CD14-positive monocyte (primary cell): ENCODE results near the gene BMPER. TPM values are rescaled to one million over a fixed set of nuclear protein-coding genes. Genes with fewer than 3 reads are reported as not detected.

ENCODE experiments used
- DNase-seq, 3 donors: peaks; one replicate each; pipeline ENCODE4 v3.0.0-alpha.2; 2011 to 2022
- H2AFZ ChIP-seq: 2 replicates; pipeline ENCODE4 v1.6.0; 2012; ENCODE audit warnings: mild to moderate bottlenecking, low read depth, low read length, inconsistent platforms; ENCODE audit not compliant: insufficient read depth, poor library complexity, severe bottlenecking
- H3K27ac ChIP-seq, 2 donors: 1 replicate in 1 of 2; 2 replicates in 1 of 2; pipeline ENCODE4 v1.5.1; 2012 to 2013; ENCODE audit warnings: low read length in 2 of 2, control low read depth in 1 of 2, inconsistent platforms in 1 of 2, low read depth in 1 of 2, mild to moderate bottlenecking in 1 of 2
- H3K27me3 ChIP-seq, 2 donors: one replicate each; pipeline versions ENCODE4 v1.6.0 to v1.6.1; 2011 to 2013; ENCODE audit warnings: low read length in 2 of 2; ENCODE audit not compliant: control insufficient read depth in 2 of 2, insufficient read depth in 2 of 2
- H3K36me3 ChIP-seq, 2 donors: replicated peaks in 1 of 2; 1 replicate in 1 of 2; 2 replicates in 1 of 2; pipeline versions ENCODE4 v1.5.1 to v1.6.1; 2012 to 2013; ENCODE audit warnings: low read length in 2 of 2, control low read depth in 1 of 2, inconsistent platforms in 1 of 2, mild to moderate bottlenecking in 1 of 2; ENCODE audit not compliant: insufficient read depth in 2 of 2, control insufficient read depth in 1 of 2
- H3K4me1 ChIP-seq, 2 donors: 1 replicate in 1 of 2; 2 replicates in 1 of 2; pipeline versions ENCODE4 v1.5.1 to v1.6.1; 2012 to 2013; ENCODE audit warnings: low read length in 2 of 2, control low read depth in 1 of 2, inconsistent platforms in 1 of 2, mild to moderate bottlenecking in 1 of 2, moderate library complexity in 1 of 2; ENCODE audit not compliant: insufficient read depth in 2 of 2, control insufficient read depth in 1 of 2
- H3K4me2 ChIP-seq: replicated peaks from 2 replicates; pipeline ENCODE3; 2012; ENCODE audit warnings: low read length, moderate library complexity, mild to moderate bottlenecking; ENCODE audit not compliant: poor library complexity, severe bottlenecking; ENCODE audit errors: extremely low read depth
- H3K4me3 ChIP-seq, 3 experiments: fragments of 200-600 bp in 1 of 3; sonication (generic) in 1 of 3; replicated peaks in 1 of 3; 1 replicate in 2 of 3; 2 replicates in 1 of 3; pipeline ENCODE4 v1.5.1; 2011 to 2013; ENCODE audit warnings: low read length in 3 of 3, mild to moderate bottlenecking in 3 of 3, control low read depth in 2 of 3, low read depth in 2 of 3, inconsistent platforms in 1 of 3, moderate library complexity in 1 of 3
- H3K79me2 ChIP-seq: 2 replicates; pipeline ENCODE4 v1.6.0; 2012; ENCODE audit warnings: mild to moderate bottlenecking, control low read depth, inconsistent platforms, low read length, moderate library complexity; ENCODE audit not compliant: insufficient read depth
- H3K9ac ChIP-seq: 2 replicates; pipeline ENCODE4 v1.6.0; 2017; ENCODE audit warnings: low read length, mild to moderate bottlenecking; ENCODE audit not compliant: insufficient read depth, poor library complexity, severe bottlenecking
- H3K9me3 ChIP-seq, 2 donors: replicated peaks in 1 of 2; 1 replicate in 1 of 2; 2 replicates in 1 of 2; pipeline versions ENCODE4 v1.5.1 to v1.6.1; 2012 to 2013; ENCODE audit warnings: low read length in 2 of 2, control low read depth in 1 of 2; ENCODE audit not compliant: control insufficient read depth in 1 of 2, insufficient read depth in 1 of 2
- H4K20me1 ChIP-seq: 2 replicates; pipeline ENCODE4 v1.6.0; 2012; ENCODE audit warnings: mild to moderate bottlenecking, low read length, control low read depth, moderate library complexity; ENCODE audit not compliant: insufficient read depth
- H3K27ac Mint-ChIP-seq, 7 donors: one replicate each; pipeline ENCODE4 v1.8.0; 2020; ENCODE audit warnings: mild to moderate bottlenecking in 7 of 7, mixed read lengths in 7 of 7, moderate library complexity in 6 of 7, inconsistent platforms in 2 of 7
- H3K27me3 Mint-ChIP-seq, 3 donors: one replicate each; pipeline ENCODE4 v1.8.0; 2021 to 2022; ENCODE audit warnings: low read depth in 3 of 3, mild to moderate bottlenecking in 3 of 3, mixed read lengths in 3 of 3, moderate library complexity in 3 of 3, inconsistent platforms in 1 of 3
- H3K36me3 Mint-ChIP-seq, 2 donors: one replicate each; pipeline ENCODE4 v1.8.0; 2020; ENCODE audit warnings: mixed read lengths in 2 of 2, inconsistent platforms in 1 of 2, mild to moderate bottlenecking in 1 of 2
- H3K4me1 Mint-ChIP-seq: one replicate; pipeline ENCODE4 v1.8.0; 2020; ENCODE audit warnings: mild to moderate bottlenecking, mixed read lengths
- H3K4me3 Mint-ChIP-seq, 2 donors: one replicate each; pipeline ENCODE4 v1.8.0; 2020; ENCODE audit warnings: mild to moderate bottlenecking in 2 of 2, mixed read lengths in 2 of 2, moderate library complexity in 1 of 2
- H3K9me3 Mint-ChIP-seq, 7 donors: one replicate each; pipeline ENCODE4 v1.8.0; 2020 to 2022; ENCODE audit warnings: mixed read lengths in 7 of 7, mild to moderate bottlenecking in 6 of 7, moderate library complexity in 6 of 7, inconsistent platforms in 2 of 7
- CTCF ChIP-seq: fragments of 200-600 bp; IDR thresholded peaks from one replicate; pipeline ENCODE4 v1.8.0; 2022; ENCODE audit warnings: antibody characterized with exemption, mild to moderate bottlenecking
- WGBS: methylation state at CpG from one replicate; pipeline ENCODE4 v1.1.5; 2013; ENCODE audit warnings: missing lambda C conversion rate; ENCODE audit not compliant: insufficient coverage; 5-methylcytosine and 5-hydroxymethylcytosine counted together
- intact Hi-C, 2 donors: fragments of 100-400 bp; cut with micrococcal nuclease; formaldehyde crosslinking; loops; one replicate each; pipeline versions ENCODE4 v1.15.0 to v1.15.1; 2023
- polyA plus RNA-seq, 3 donors: library from polyadenylated mRNA; depleted of rRNA in 1 of 3; unstranded in 2 of 3; stranded (reverse) in 1 of 3; fragments of 300-500 nt in 2 of 3; fragments of >200 nt in 1 of 3; fragmentation: Illumina TruSeq in 2 of 3; gene quantifications; 1 replicate in 2 of 3; 2 replicates in 1 of 3; pipeline ENCODE4 v1.2.3, GENCODE V29; 2012 to 2021

The BMPER gene
- polyA plus RNA-seq, 3 donors, result not detected

GRCh38 chr7:33909755-33910154 is 4.4 kb downstream of the BMPER start:
- intact Hi-C loops, result no loop called here
- peaks cover 0 to 6% (median 0%) of the 10 kb centered on the region in 7 donors for H3K9me3 Mint-ChIP-seq
- no peaks in the 10 kb centered on the region for H3K79me2 ChIP-seq
- H3K27me3 ChIP-seq, result peaks cover 37 to 46% of the 10 kb centered on the region in 2 donors
- no peaks in the 10 kb centered on the region for H3K36me3 Mint-ChIP-seq
- H3K4me3 ChIP-seq, result no peak overlapping the region
- H3K27ac Mint-ChIP-seq, result no peak overlapping the region
- H3K4me1 ChIP-seq, result peaks cover 0 to 3% of the 10 kb centered on the region in 2 donors
- H3K27me3 Mint-ChIP-seq, result peaks cover 34 to 42% (median 36%) of the 10 kb centered on the region in 3 donors
- no peaks in the 10 kb centered on the region for H3K4me1 Mint-ChIP-seq
- no peak for DNase-seq
- no peak for TF ChIP-seq CTCF
- H3K9ac ChIP-seq, result no peak overlapping the region
- H3K4me3 Mint-ChIP-seq, result no peak overlapping the region
- no peak overlapping the region for H2AFZ ChIP-seq
- no peaks in the 10 kb centered on the region for H3K36me3 ChIP-seq
- no peak overlapping the region for H3K4me2 ChIP-seq
- no CpG with 5 or more reads among the region's 2 CpGs for WGBS
- H3K27ac ChIP-seq, result no peak overlapping the region
- H4K20me1 ChIP-seq, result no peaks in the 10 kb centered on the region
- H3K9me3 ChIP-seq, result no peaks in the 10 kb centered on the region

- intact Hi-C loops, result no loop called here
- Mint-ChIP-seq H3K27me3 (peaks cover 26 to 32% (median 26%) of the 10 kb centered on the region in 3 donors), H3K9me3 (peaks cover 0 to 3% (median 0%) of the 10 kb centered on the region in 7 donors), H3K27ac (no peak overlapping the region), H3K4me3 (no peak overlapping the region), H3K4me1 (no peaks in the 10 kb centered on the region), H3K36me3 (no peaks in the 10 kb centered on the region)
- no peak overlapping the region for H3K9ac ChIP-seq
- no peak overlapping the region for H2AFZ ChIP-seq
- no peak overlapping the region for H3K4me3 ChIP-seq
- H4K20me1 ChIP-seq, result no peaks in the 10 kb centered on the region
- DNase-seq, result no peak
- no peaks in the 10 kb centered on the region for H3K36me3 ChIP-seq
- H3K9me3 ChIP-seq, result no peaks in the 10 kb centered on the region
- H3K4me2 ChIP-seq, result no peak overlapping the region
- H3K4me1 ChIP-seq, result no peaks in the 10 kb centered on the region
- H3K27ac ChIP-seq, result no peak overlapping the region
- no CpG with 5 or more reads among the region's 2 CpGs for WGBS
- peaks cover 35 to 38% of the 10 kb centered on the region in 2 donors for H3K27me3 ChIP-seq
- H3K79me2 ChIP-seq, result no peaks in the 10 kb centered on the region
- no peak for TF ChIP-seq CTCF
These were observed 5.4 kb downstream of the BMPER start for GRCh38 chr7:33910756-33911155.
